Mononuclear cell (primary cell): ENCODE measurements around the gene SCN1B. TPM values are rescaled to one million over a fixed set of nuclear protein-coding genes. Genes with fewer than 3 reads are reported as not detected.
"Not testable (repeated sequence)": the region's sequence is repeated elsewhere in the genome, so short reads cannot be mapped to it uniquely, and the experiment has no call there.

Source experiments
- H3K27me3 ChIP-seq: 2 replicates; pipeline ENCODE4 v1.6.0; 2011; ENCODE audit warnings: low read length, control low read depth; ENCODE audit not compliant: insufficient read depth
- H3K4me1 ChIP-seq: 2 replicates; pipeline ENCODE4 v1.5.1; 2011; ENCODE audit warnings: mild to moderate bottlenecking, low read length, control low read depth; ENCODE audit not compliant: insufficient read depth
- H3K4me3 ChIP-seq: 2 replicates; pipeline ENCODE4 v1.5.1; 2011; ENCODE audit warnings: mild to moderate bottlenecking, low read length, moderate library complexity
- H3K9me3 ChIP-seq: 2 replicates; pipeline ENCODE4 v1.5.1; 2011; ENCODE audit warnings: low read depth, mild to moderate bottlenecking, control low read depth, low read length
- total RNA-seq: library from RNA; depleted of rRNA; stranded (reverse); fragments of >200 nt; gene quantifications from one replicate; pipeline ENCODE4 v1.2.3, GENCODE V29; 2012

Gene SCN1B
- total RNA-seq, 1 donor, result 0.73 TPM

DNA sequence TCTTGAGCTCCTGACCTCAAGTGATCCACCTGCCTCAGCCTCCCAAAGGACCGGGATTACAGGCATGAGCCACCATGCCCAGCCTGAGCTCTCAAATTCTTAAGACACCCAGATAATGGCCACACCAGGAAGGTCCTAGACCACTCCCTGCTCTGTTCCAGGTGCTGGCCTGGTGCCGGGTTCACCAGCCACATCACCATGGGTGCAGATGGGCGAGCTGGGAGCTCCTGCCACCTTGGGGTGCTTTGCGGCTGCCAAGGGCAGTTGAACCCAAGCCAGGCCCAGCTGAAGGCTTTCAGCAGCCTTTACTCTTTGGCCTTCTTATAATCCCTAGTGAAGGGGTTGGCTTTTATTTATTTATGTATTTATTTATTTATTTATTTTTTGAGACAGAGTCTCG lies 16.2 kb downstream of the SCN1B start:
- peaks cover 3% of the 10 kb centered on the region for H3K4me1 ChIP-seq
- H3K4me3 ChIP-seq, result no peak overlapping the region
- H3K9me3 ChIP-seq, result no peaks in the 10 kb centered on the region
- H3K27me3 ChIP-seq, result no peaks in the 10 kb centered on the region

DNA sequence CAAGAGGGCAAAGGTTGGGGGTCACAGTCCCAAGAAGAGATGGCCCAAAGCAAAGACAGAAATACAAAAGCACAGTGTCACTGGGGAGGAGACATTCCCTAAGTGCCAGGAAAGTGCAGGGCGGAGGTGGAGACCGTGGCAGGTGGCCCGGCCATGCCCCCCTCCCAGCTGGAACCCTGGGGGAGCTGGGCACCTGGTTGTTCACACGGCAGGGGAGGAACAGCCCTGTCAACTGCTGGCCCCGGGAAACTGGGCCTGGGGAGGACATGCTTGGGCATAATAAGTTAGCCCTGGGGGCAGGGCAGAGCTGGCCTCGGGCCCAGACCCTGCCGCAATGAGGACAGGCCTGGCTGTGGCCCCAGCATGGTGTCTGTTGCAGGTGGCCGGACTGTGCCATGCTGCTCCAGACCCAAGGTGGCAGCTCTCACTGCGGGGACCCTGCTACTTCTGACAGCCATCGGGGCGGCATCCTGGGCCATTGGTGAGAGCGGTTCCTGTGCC lies 18.7 kb downstream of the SCN1B start:
- no peak overlapping the region for H3K4me3 ChIP-seq
- no peaks in the 10 kb centered on the region for H3K27me3 ChIP-seq
- H3K4me1 ChIP-seq, result peaks cover 3% of the 10 kb centered on the region
- no peaks in the 10 kb centered on the region for H3K9me3 ChIP-seq

DNA sequence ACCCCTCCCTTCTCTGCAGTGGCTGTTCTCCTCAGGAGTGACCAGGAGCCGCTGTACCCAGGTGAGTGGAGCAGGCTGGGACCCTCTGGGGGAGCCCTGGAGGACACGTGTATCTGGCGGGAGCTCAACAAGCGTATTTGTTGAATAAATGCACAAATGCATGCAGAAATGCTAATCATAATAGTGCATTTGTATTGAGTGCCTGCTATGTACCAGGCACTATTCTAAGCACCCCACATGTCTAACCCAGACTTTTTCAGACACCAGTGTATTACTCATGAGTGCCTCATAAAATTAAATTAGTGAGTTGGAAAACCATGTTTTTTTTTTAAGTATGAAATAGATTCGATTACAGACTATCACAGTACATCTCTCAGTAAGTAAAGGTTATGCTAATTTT lies 19.2 kb downstream of the SCN1B start:
- H3K4me1 ChIP-seq, result peaks cover 3% of the 10 kb centered on the region
- H3K27me3 ChIP-seq, result no peaks in the 10 kb centered on the region
- no peaks in the 10 kb centered on the region for H3K9me3 ChIP-seq
- H3K4me3 ChIP-seq, result no peak overlapping the region

GRCh38 chr19:35050662-35051061 lies 20.4 kb downstream of the SCN1B start:
- not testable (repeated sequence) for H3K4me1 ChIP-seq, H3K9me3 ChIP-seq, H3K4me3 ChIP-seq, H3K27me3 ChIP-seq

- H3K4me3 ChIP-seq, H3K9me3 ChIP-seq, H3K4me1 ChIP-seq, H3K27me3 ChIP-seq: not testable (repeated sequence)
These were observed 21.0 kb downstream of the SCN1B start for GRCh38 chr19:35051268-35051667.

- H3K4me3 ChIP-seq, result no peak overlapping the region
These were observed 21.5 kb downstream of the SCN1B start for GRCh38 chr19:35051796-35052195.

DNA sequence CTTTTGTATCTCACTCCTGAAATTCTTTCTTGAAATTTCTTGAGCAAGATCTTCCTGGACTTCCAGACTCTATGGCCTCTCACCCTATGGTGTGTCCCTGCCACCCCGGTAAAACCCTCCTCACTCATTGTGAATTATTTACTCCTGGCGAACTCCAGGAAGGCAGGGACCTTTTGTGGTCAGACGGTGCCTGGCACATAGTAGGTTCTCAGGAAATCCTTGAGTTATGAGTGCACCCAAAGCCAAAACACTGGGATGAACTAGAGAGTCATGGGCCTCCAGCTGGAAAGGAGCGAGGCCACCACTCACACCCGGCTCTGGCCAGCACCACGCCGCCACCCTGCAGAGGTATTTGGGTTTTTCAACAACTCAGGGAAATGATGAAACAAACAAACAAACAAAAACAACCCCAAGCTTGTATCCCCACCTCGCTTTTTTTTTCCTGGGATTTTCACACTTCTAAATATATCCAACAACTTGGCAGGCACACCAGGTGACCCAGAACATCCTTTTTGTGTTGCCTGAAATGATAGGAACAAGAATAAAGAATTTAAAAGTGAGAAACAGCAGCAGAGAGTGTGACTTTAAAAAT lies 22.4 kb downstream of the SCN1B start:
- no peaks in the 10 kb centered on the region for H3K9me3 ChIP-seq
- H3K27me3 ChIP-seq, result no peaks in the 10 kb centered on the region
- H3K4me1 ChIP-seq, result no peaks in the 10 kb centered on the region
- no peak overlapping the region for H3K4me3 ChIP-seq

More at GRCh38 chr19:35051796-35052195, 21.5 kb downstream of the SCN1B start:
- no peaks in the 10 kb centered on the region for H3K27me3 ChIP-seq
- H3K4me1 ChIP-seq, result no peaks in the 10 kb centered on the region
- no peaks in the 10 kb centered on the region for H3K9me3 ChIP-seq

DNA sequence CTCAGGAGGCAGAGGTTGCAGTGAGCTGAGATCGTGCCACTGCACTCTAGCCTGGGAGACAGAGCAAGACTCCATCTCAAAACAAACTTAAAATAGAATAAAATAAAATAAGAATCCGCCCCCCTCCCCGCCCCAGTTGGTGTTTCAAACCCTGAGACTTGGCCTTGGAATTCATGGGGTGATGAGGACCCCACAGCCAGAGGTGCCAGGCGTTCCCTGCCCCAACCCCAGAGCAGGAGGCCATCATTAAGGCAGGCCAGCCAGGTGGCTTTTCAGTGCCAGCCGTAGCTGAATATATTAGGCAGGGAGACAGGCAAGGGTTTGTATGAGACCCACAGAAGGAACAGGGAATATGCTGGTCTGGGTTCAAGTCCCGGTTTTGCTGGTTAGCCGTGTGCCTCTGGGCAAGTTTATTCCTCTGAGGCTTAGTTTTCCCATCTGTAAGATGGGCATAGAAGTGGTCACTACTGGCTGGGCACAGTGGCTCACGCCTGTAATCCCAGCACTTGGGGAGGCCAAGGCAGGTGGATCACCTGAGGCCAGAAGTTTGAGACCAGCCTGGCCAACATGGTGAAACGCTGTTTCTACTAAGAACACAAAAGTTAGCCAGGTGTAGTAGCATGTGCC lies 23.5 kb downstream of the SCN1B start:
- no peaks in the 10 kb centered on the region for H3K9me3 ChIP-seq
- no peaks in the 10 kb centered on the region for H3K4me1 ChIP-seq
- no peak overlapping the region for H3K4me3 ChIP-seq
- H3K27me3 ChIP-seq, result no peaks in the 10 kb centered on the region

DNA sequence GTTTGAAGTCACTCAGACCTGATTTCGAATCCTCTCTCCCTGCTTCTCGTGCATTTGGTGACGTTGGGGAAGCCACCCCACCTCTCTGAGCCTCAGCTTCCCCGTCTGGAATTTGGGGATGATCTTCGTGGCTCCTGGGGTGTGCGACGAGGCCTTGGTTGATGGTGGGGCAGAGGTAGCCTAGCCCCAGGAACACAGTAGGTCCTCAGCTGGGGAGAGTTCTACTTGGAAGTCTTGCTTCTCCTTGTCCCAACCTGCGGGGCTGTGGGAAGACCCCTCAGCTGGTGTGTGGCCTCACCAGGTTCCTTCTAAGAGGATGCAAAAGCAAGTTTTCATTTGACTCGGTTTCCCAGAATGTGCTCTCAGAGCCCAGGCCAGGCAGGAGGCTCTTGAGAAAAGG lies 24.4 kb downstream of the SCN1B start:
- Histone ChIP-seq H3K4me1 (no peaks in the 10 kb centered on the region), H3K9me3 (no peaks in the 10 kb centered on the region), H3K27me3 (no peaks in the 10 kb centered on the region), H3K4me3 (no peak overlapping the region)

DNA sequence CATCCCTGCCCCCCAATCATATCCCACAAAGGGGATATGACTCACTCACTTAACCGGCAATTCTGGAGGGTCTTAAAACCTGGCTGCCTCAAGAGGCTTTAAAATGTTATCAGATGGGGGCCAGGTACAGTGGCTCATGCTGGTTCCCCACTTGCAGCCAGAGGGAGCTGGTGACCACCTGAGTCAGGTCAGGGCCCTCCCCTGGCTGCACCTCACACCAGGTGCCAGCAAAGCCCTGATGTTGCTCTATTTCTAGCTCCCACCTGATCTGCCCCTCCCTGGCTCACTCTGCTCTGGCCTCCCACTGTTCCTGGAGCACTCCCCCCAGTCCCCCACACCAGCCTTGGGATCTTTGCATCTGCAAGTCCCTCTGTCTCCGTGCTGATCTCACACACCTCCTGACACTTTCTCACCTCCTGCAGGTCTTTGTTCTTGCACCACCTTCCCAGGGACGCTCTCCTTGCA lies 25.5 kb downstream of the SCN1B start:
- H3K27me3 ChIP-seq, result no peaks in the 10 kb centered on the region
- no peaks in the 10 kb centered on the region for H3K9me3 ChIP-seq
- H3K4me3 ChIP-seq, result no peak overlapping the region
- H3K4me1 ChIP-seq, result no peaks in the 10 kb centered on the region

DNA sequence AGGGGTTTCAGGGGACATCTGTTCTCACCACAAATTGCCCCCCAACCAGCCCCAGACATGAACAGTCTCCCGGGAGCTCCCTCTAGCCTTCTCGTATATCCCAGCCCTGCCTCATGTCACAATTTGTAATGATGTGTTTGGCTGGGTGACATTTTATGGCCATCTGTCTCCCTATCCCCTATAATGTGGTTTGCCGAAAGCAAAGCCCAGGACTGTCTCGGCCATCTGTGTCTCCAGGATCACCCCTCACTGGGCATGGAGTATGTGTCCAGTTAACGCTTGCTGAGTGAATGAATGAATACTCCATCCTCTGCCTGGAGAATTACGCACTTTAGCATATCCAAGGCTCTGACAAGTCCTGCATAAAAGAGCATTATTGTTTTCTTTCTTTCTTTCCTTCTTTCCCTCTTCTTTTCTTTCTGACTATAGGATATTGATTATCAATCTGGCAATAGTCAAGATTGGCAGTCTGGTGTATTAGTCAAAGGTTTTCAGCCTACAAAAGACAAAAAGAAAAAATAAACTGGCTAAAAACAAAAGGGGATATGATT lies 26.3 kb downstream of the SCN1B start:
- H3K27me3 ChIP-seq, result no peaks in the 10 kb centered on the region
- H3K4me1 ChIP-seq, result no peaks in the 10 kb centered on the region
- no peaks in the 10 kb centered on the region for H3K9me3 ChIP-seq
- H3K4me3 ChIP-seq, result no peak overlapping the region

GRCh38 chr19:35058370-35058769 lies 28.1 kb downstream of the SCN1B start:
- no peaks in the 10 kb centered on the region for H3K4me1 ChIP-seq
- no peak overlapping the region for H3K4me3 ChIP-seq

DNA sequence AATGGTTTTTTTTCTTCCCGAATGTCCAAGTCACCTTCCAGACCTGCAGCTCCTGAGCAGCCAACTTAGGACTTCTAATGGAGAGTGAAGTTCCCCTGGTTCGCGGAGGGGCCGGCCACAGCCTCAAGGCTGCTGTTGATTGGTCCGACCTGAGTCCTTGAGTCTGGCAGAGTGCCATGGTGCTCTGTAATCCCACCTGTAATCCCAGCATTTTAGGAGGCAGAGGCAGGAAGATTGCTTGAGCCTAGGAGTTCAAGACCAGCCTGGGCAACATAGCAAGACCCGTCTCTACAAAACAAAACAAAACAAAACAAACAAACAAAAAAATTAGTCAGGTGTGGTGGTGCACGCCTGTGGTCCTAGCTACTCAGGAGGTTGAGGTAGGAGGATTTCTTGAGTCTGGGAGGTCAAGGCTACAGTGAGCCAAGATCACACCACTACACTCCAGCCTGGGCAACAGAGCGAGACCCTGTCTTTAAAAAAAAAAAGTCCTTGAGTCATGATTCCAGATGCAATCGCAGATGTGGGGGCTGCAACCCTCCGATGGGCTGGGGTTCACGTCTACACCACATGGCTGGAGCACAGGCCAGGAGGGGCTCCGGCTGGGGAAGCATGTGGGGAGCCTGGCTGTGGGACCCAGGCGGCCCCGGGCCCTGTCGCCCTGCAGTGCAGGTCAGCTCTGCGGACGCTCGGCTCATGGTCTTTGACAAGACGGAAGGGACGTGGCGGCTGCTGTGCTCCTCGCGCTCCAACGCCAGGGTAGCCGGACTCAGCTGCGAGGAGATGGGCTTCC lies 28.9 kb downstream of the SCN1B start:
- no peaks in the 10 kb centered on the region for H3K4me1 ChIP-seq
- H3K9me3 ChIP-seq, result no peaks in the 10 kb centered on the region
- no peak overlapping the region for H3K4me3 ChIP-seq
- no peaks in the 10 kb centered on the region for H3K27me3 ChIP-seq

More at GRCh38 chr19:35058370-35058769, 28.1 kb downstream of the SCN1B start:
- Histone ChIP-seq H3K9me3 (no peaks in the 10 kb centered on the region), H3K27me3 (no peaks in the 10 kb centered on the region)

DNA sequence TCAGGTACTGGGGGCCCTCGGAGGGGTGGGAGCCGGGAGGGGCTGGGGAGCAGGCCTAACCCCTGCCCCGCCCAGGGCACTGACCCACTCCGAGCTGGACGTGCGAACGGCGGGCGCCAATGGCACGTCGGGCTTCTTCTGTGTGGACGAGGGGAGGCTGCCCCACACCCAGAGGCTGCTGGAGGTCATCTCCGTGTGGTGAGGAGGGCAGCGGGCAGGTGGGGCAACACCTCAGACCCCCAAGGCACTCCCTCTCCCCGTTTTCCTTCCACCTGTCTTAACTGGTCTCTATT lies 29.5 kb downstream of the SCN1B start:
- no peaks in the 10 kb centered on the region for H3K4me1 ChIP-seq
- no peaks in the 10 kb centered on the region for H3K9me3 ChIP-seq
- H3K27me3 ChIP-seq, result no peaks in the 10 kb centered on the region
- no peak overlapping the region for H3K4me3 ChIP-seq

DNA sequence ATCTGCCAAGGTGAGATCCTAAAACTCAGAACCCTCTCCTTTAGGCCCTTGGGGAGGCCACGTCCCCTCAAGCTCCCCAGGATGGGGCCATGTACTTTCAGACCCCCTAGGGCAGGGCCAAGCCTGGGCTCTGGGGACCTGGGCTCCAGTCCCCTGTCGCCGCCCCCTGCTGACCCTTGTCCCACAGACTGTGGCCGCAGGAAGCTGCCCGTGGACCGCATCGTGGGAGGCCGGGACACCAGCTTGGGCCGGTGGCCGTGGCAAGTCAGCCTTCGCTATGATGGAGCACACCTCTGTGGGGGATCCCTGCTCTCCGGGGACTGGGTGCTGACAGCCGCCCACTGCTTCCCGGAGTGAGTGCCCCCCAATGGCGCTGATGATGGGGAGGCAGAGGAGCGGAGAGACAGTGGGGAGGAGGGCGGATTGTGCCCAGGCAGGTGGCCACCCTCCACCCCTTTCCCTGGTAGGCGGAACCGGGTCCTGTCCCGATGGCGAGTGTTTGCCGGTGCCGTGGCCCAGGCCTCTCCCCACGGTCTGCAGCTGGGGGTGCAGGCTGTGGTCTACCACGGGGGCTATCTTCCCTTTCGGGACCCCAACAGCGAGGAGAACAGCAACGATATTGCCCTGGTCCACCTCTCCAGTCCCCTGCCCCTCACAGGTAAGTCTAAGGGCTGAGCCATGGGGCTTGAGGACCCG lies 30.0 kb downstream of the SCN1B start:
- Histone ChIP-seq H3K27me3 (no peaks in the 10 kb centered on the region), H3K4me1 (no peaks in the 10 kb centered on the region), H3K9me3 (no peaks in the 10 kb centered on the region), H3K4me3 (no peak overlapping the region)
